H9 (cell line): Measurements from ENCODE around the gene RAB30. TPM values are rescaled to one million over a fixed set of nuclear protein-coding genes. Genes with fewer than 3 reads are reported as not detected.

Experiments used
- DNase-seq: peaks from one replicate; pipeline ENCODE4 v3.0.0-alpha.2; 2017
- H2AFZ ChIP-seq: one replicate; pipeline ENCODE4 v1.6.1; 2013; ENCODE audit warnings: mild to moderate bottlenecking, low read length, control low read depth, moderate library complexity
- H2AK5ac ChIP-seq: 2 replicates; pipeline ENCODE4 v1.6.1; 2013; ENCODE audit warnings: low read length, control low read depth, mixed read lengths; ENCODE audit not compliant: insufficient read length
- H2BK120ac ChIP-seq: one replicate; pipeline ENCODE4 v1.6.1; 2013; ENCODE audit warnings: low read depth, mild to moderate bottlenecking, low read length, control low read depth, inconsistent platforms; ENCODE audit not compliant: poor library complexity, severe bottlenecking
- H2BK12ac ChIP-seq: 2 replicates; pipeline ENCODE4 v1.6.1; 2013; ENCODE audit warnings: low read length, control low read depth, mixed read lengths, low read depth; ENCODE audit not compliant: insufficient read length
- H2BK15ac ChIP-seq: 2 replicates; pipeline ENCODE4 v1.6.1; 2013; ENCODE audit warnings: low read depth, low read length, control low read depth
- H2BK20ac ChIP-seq: one replicate; pipeline ENCODE4 v1.6.1; 2013; ENCODE audit warnings: low read depth, mild to moderate bottlenecking, low read length, control low read depth, inconsistent platforms; ENCODE audit not compliant: poor library complexity, severe bottlenecking
- H2BK5ac ChIP-seq: 2 replicates; pipeline ENCODE4 v1.6.1; 2013; ENCODE audit warnings: low read length, control low read depth, mixed read lengths; ENCODE audit not compliant: insufficient read length
- H3K14ac ChIP-seq: 2 replicates; pipeline ENCODE4 v1.6.1; 2013; ENCODE audit warnings: low read length, control low read depth; ENCODE audit not compliant: insufficient read depth
- H3K18ac ChIP-seq: 2 replicates; pipeline ENCODE4 v1.6.1; 2013; ENCODE audit warnings: low read depth, mild to moderate bottlenecking, mixed read lengths, low read length, control low read depth; ENCODE audit not compliant: insufficient read length
- H3K23ac ChIP-seq: 2 replicates; pipeline ENCODE4 v1.6.1; 2013; ENCODE audit warnings: low read length, control low read depth, mixed read lengths, low read depth; ENCODE audit not compliant: insufficient read length
- H3K23me2 ChIP-seq: 2 replicates; pipeline ENCODE4 v1.6.1; 2013; ENCODE audit warnings: low read depth, mild to moderate bottlenecking, mixed read lengths, low read length, control low read depth; ENCODE audit not compliant: insufficient read length, poor library complexity, severe bottlenecking
- H3K27ac ChIP-seq: 2 replicates; pipeline ENCODE4 v1.5.1; 2013; ENCODE audit warnings: low read length, control low read depth, mixed read lengths, low read depth; ENCODE audit not compliant: insufficient read length
- H3K27me3 ChIP-seq: 2 replicates; pipeline ENCODE4 v1.6.1; 2013; ENCODE audit warnings: low read length, control low read depth, inconsistent platforms; ENCODE audit not compliant: insufficient read depth
- H3K4ac ChIP-seq: 2 replicates; pipeline ENCODE4 v1.6.1; 2013; ENCODE audit warnings: low read depth, mild to moderate bottlenecking, control low read depth, inconsistent platforms, low read length, moderate library complexity
- H3K4me1 ChIP-seq: 2 replicates; pipeline ENCODE4 v1.6.1; 2013; ENCODE audit warnings: low read length, control low read depth, inconsistent platforms; ENCODE audit not compliant: insufficient read depth
- H3K4me2 ChIP-seq: 2 replicates; pipeline ENCODE4 v1.6.1; 2013; ENCODE audit warnings: low read length, control low read depth, mixed read lengths; ENCODE audit not compliant: insufficient read length, insufficient read depth
- H3K56ac ChIP-seq: 2 replicates; pipeline ENCODE4 v1.6.1; 2013; ENCODE audit warnings: low read depth, mild to moderate bottlenecking, mixed read lengths, low read length, control low read depth; ENCODE audit not compliant: insufficient read length
- H3K79me1 ChIP-seq: 2 replicates; pipeline ENCODE4 v1.6.1; 2013; ENCODE audit warnings: low read depth, mild to moderate bottlenecking, moderate library complexity, low read length, control low read depth, inconsistent platforms; ENCODE audit not compliant: insufficient read depth, poor library complexity, severe bottlenecking
- H3K79me2 ChIP-seq: 2 replicates; pipeline ENCODE4 v1.6.1; 2013; ENCODE audit warnings: low read length, control low read depth, inconsistent platforms; ENCODE audit not compliant: insufficient read depth
- H3K9ac ChIP-seq: 2 replicates; pipeline ENCODE4 v1.6.1; 2013; ENCODE audit warnings: low read length, control low read depth, mixed read lengths; ENCODE audit not compliant: insufficient read length; ENCODE audit errors: extremely low read depth
- H3K9me3 ChIP-seq: one replicate; pipeline ENCODE4 v1.6.1; 2013; ENCODE audit warnings: low read depth, low read length, inconsistent platforms; ENCODE audit not compliant: control insufficient read depth
- H3T11ph ChIP-seq: one replicate; pipeline ENCODE4 v1.6.1; 2013; ENCODE audit warnings: mild to moderate bottlenecking, low read length, control low read depth, inconsistent platforms
- H4K20me1 ChIP-seq: one replicate; pipeline ENCODE4 v1.6.1; 2013; ENCODE audit not compliant: control insufficient read depth, insufficient read length, insufficient read depth
- H4K5ac ChIP-seq: 2 replicates; pipeline ENCODE4 v1.6.1; 2013; ENCODE audit warnings: low read depth, mild to moderate bottlenecking, mixed read lengths, low read length, control low read depth; ENCODE audit not compliant: insufficient read length
- H4K8ac ChIP-seq: replicated peaks from 2 replicates; pipeline ENCODE4 v1.6.1; 2013; ENCODE audit warnings: low read length, control low read depth, mixed read lengths, low read depth; ENCODE audit not compliant: insufficient read length
- H4K91ac ChIP-seq: 2 replicates; pipeline ENCODE4 v1.6.1; 2013; ENCODE audit warnings: low read depth, mild to moderate bottlenecking, moderate library complexity, mixed read lengths, low read length, control low read depth; ENCODE audit not compliant: insufficient read length
- H3K27ac Mint-ChIP-seq, 3 experiments: 2 replicates in 2 of 3; 3 replicates in 1 of 3; pipeline ENCODE4 v1.8.0; 2020 to 2021; ENCODE audit warnings: mixed read lengths in 3 of 3, mild to moderate bottlenecking in 1 of 3, moderate library complexity in 1 of 3
- H3K27me3 Mint-ChIP-seq: 2 replicates; pipeline ENCODE4 v1.8.0; 2021; ENCODE audit warnings: low read depth, mild to moderate bottlenecking, moderate library complexity, mixed read lengths
- H3K36me3 Mint-ChIP-seq, 3 experiments: 2 replicates in 2 of 3; 3 replicates in 1 of 3; pipeline ENCODE4 v1.8.0; 2020 to 2021; ENCODE audit warnings: low read depth in 3 of 3, mixed read lengths in 3 of 3; ENCODE audit not compliant: insufficient read depth in 1 of 3
- H3K4me1 Mint-ChIP-seq, 2 experiments: 2 replicates each; pipeline ENCODE4 v1.8.0; 2020; ENCODE audit warnings: mixed read lengths in 2 of 2
- H3K4me3 Mint-ChIP-seq, 2 experiments: 2 replicates in 1 of 2; 3 replicates in 1 of 2; pipeline ENCODE4 v1.8.0; 2020 to 2021; ENCODE audit warnings: mild to moderate bottlenecking in 2 of 2, mixed read lengths in 2 of 2, moderate library complexity in 1 of 2
- H3K9me3 Mint-ChIP-seq, 2 experiments: 2 replicates in 1 of 2; 3 replicates in 1 of 2; pipeline ENCODE4 v1.8.0; 2020; ENCODE audit warnings: mild to moderate bottlenecking in 2 of 2, mixed read lengths in 2 of 2, moderate library complexity in 1 of 2
- total RNA-seq: library from RNA; stranded (reverse); gene quantifications from 2 replicates; pipeline ENCODE4 v1.2.1, GENCODE V29; 2021
- TF ChIP-seq, protein P1 (sequence below): fragments of 200-600 bp; sonication (generic); conservative IDR thresholded peaks from 3 replicates; pipeline ENCODE4 v1.8.0; 2021; ENCODE audit warnings: antibody characterized with exemption, mild to moderate bottlenecking

Gene RAB30
- total RNA-seq, 1 experiment from 2014 or later, result 4.8 TPM

- no peaks in the 10 kb centered on the region for H3K9me3 ChIP-seq
- TF ChIP-seq, protein P1, sequence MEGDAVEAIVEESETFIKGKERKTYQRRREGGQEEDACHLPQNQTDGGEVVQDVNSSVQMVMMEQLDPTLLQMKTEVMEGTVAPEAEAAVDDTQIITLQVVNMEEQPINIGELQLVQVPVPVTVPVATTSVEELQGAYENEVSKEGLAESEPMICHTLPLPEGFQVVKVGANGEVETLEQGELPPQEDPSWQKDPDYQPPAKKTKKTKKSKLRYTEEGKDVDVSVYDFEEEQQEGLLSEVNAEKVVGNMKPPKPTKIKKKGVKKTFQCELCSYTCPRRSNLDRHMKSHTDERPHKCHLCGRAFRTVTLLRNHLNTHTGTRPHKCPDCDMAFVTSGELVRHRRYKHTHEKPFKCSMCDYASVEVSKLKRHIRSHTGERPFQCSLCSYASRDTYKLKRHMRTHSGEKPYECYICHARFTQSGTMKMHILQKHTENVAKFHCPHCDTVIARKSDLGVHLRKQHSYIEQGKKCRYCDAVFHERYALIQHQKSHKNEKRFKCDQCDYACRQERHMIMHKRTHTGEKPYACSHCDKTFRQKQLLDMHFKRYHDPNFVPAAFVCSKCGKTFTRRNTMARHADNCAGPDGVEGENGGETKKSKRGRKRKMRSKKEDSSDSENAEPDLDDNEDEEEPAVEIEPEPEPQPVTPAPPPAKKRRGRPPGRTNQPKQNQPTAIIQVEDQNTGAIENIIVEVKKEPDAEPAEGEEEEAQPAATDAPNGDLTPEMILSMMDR, result no peak
- no peaks in the 10 kb centered on the region; the same call in 1 of the 2 replicates for H3K27me3 Mint-ChIP-seq
Measured at GRCh38 chr11:83118814-83119213, 47.1 kb upstream of the RAB30 start.

More at GRCh38 chr11:83118814-83119213, 47.1 kb upstream of the RAB30 start:
- no peak overlapping the region for H3K56ac ChIP-seq
- no peak overlapping the region for H2AFZ ChIP-seq
- no peak overlapping the region for H2BK20ac ChIP-seq
- no peak overlapping the region for H2BK5ac ChIP-seq
- H2AK5ac ChIP-seq, result no peak overlapping the region
- H3K14ac ChIP-seq, result no peak overlapping the region
- peaks cover 5 to 6% of the 10 kb centered on the region in 2 experiments; a peak in 2 of 4 replicates for H3K4me1 Mint-ChIP-seq
- H3K27me3 ChIP-seq, result no peaks in the 10 kb centered on the region
- H3K79me1 ChIP-seq, result no peaks in the 10 kb centered on the region
- H3K27ac Mint-ChIP-seq, result no peak overlapping the region
- H3T11ph ChIP-seq, result no peak overlapping the region
- H3K4ac ChIP-seq, result no peak overlapping the region
- no peak overlapping the region for H3K4me2 ChIP-seq
- no peaks in the 10 kb centered on the region for H3K9me3 Mint-ChIP-seq
- H3K4me1 ChIP-seq, result no peaks in the 10 kb centered on the region
- H3K18ac ChIP-seq, result no peak overlapping the region
- no peak overlapping the region for H2BK120ac ChIP-seq
- no peak overlapping the region for H3K23ac ChIP-seq
- H4K5ac ChIP-seq, result no peak overlapping the region
- DNase-seq, result no peak
- no peaks in the 10 kb centered on the region for H4K20me1 ChIP-seq
- no peak overlapping the region for H4K8ac ChIP-seq
- H3K79me2 ChIP-seq, result no peaks in the 10 kb centered on the region
- no peak overlapping the region for H3K27ac ChIP-seq
- H3K23me2 ChIP-seq, result no peaks in the 10 kb centered on the region
- H3K4me3 Mint-ChIP-seq, result no peak overlapping the region
- H2BK12ac ChIP-seq, result no peak overlapping the region
- no peaks in the 10 kb centered on the region for H3K36me3 Mint-ChIP-seq
- no peak overlapping the region for H2BK15ac ChIP-seq
- no peak overlapping the region for H3K9ac ChIP-seq
- no peak overlapping the region for H4K91ac ChIP-seq
